Neural cell (in vitro differentiated cells): ENCODE measurements around the gene FAM162B.

Experiments used
- CTCF ChIP-seq: fragments of 450-650 bp; IDR thresholded peaks from 2 replicates; pipeline ENCODE4 v1.5.1; 2014; ENCODE audit warnings: antibody characterized with exemption, mild to moderate bottlenecking, moderate library complexity; ENCODE audit not compliant: poor library complexity, severe bottlenecking
- EZH2 ChIP-seq: fragments of 200-600, 300-800 bp; shearing (Covaris generic), sonication (generic); IDR thresholded peaks from 2 replicates; pipeline ENCODE4 v1.6.1; 2014; ENCODE audit warnings: antibody characterized with exemption, low read length, borderline replicate concordance, mild to moderate bottlenecking; ENCODE audit not compliant: insufficient read depth, poor library complexity, severe bottlenecking
- POLR2AphosphoS5 ChIP-seq: IDR thresholded peaks from 2 replicates; pipeline ENCODE4 v1.6.1; 2012
- RAD21 ChIP-seq: fragments of 450-650 bp; conservative IDR thresholded peaks from 2 replicates; pipeline ENCODE4 v1.6.1; 2014; ENCODE audit warnings: antibody characterized with exemption, mild to moderate bottlenecking, moderate library complexity
- TAF1 ChIP-seq: IDR thresholded peaks from 2 replicates; pipeline ENCODE4 v1.6.1; 2012; ENCODE audit warnings: low read depth
- TF ChIP-seq, protein P1 (sequence below): IDR thresholded peaks from 2 replicates; pipeline ENCODE4 v1.6.1; 2012; ENCODE audit warnings: borderline replicate concordance

DNA sequence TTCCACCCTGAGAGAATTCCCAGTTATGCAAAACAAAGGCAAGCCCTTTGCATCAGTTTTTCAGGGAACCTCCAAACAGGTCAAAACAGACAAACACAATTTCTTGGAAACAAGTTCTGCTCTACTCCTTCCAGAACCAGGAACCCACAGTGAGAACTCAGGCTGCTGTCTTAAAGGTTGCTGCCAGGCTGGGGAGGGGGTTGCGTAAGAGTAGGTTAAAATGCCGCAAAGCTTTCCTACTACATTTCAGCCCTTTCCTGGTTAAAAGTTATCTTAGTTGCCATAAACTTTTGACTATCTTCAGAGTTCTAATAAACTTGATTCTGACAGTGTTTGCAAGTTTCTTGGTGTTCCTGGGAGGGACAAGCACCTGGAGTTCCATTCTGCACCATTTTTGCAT, 50.8 kb downstream of the FAM162B start:
- TF ChIP-seq CTCF (no peak), TAF1 (no peak), EZH2 (no peak), POLR2AphosphoS5 (no peak), RAD21 (no peak)
- TF ChIP-seq, protein P1, sequence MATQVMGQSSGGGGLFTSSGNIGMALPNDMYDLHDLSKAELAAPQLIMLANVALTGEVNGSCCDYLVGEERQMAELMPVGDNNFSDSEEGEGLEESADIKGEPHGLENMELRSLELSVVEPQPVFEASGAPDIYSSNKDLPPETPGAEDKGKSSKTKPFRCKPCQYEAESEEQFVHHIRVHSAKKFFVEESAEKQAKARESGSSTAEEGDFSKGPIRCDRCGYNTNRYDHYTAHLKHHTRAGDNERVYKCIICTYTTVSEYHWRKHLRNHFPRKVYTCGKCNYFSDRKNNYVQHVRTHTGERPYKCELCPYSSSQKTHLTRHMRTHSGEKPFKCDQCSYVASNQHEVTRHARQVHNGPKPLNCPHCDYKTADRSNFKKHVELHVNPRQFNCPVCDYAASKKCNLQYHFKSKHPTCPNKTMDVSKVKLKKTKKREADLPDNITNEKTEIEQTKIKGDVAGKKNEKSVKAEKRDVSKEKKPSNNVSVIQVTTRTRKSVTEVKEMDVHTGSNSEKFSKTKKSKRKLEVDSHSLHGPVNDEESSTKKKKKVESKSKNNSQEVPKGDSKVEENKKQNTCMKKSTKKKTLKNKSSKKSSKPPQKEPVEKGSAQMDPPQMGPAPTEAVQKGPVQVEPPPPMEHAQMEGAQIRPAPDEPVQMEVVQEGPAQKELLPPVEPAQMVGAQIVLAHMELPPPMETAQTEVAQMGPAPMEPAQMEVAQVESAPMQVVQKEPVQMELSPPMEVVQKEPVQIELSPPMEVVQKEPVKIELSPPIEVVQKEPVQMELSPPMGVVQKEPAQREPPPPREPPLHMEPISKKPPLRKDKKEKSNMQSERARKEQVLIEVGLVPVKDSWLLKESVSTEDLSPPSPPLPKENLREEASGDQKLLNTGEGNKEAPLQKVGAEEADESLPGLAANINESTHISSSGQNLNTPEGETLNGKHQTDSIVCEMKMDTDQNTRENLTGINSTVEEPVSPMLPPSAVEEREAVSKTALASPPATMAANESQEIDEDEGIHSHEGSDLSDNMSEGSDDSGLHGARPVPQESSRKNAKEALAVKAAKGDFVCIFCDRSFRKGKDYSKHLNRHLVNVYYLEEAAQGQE = no peak
